OCI-LY3 (cell line): ENCODE results near the gene ZCWPW2.

Experiments
- H2AFZ ChIP-seq: fragments of 200-600, 300-600 bp; shearing (Covaris generic); 2 replicates; pipeline ENCODE4 v1.6.0; 2014; ENCODE audit warnings: antibody characterized with exemption, low read depth, low read length
- H3K27ac ChIP-seq: fragments of 200-600, 300-600 bp; sonication (generic); 2 replicates; pipeline ENCODE4 v1.5.1; 2014; ENCODE audit warnings: mild to moderate bottlenecking, low read length, moderate library complexity, mixed read lengths
- H3K27me3 ChIP-seq: fragments of 200-600, 300-600 bp; sonication (generic); 2 replicates; pipeline ENCODE4 v1.6.1; 2014; ENCODE audit warnings: low read depth, low read length, mixed read lengths
- H3K36me3 ChIP-seq: fragments of 200-600, 300-600 bp; sonication (generic); replicated peaks from 2 replicates; pipeline ENCODE3; 2014; ENCODE audit warnings: low read depth, low read length, mixed read lengths
- H3K4me1 ChIP-seq: fragments of 300-600, 200-600 bp; sonication (generic); 2 replicates; pipeline ENCODE4 v1.6.1; 2014; ENCODE audit warnings: low read length, mixed read lengths
- H3K4me2 ChIP-seq: fragments of 200-600, 300-600 bp; sonication (generic); 2 replicates; pipeline ENCODE4 v1.6.1; 2014; ENCODE audit warnings: low read length, mixed read lengths
- H3K4me3 ChIP-seq: fragments of 300-600, 200-600 bp; sonication (generic); 2 replicates; pipeline ENCODE4 v1.5.1; 2014; ENCODE audit warnings: antibody characterized with exemption, mild to moderate bottlenecking, low read length, moderate library complexity
- H3K79me2 ChIP-seq: fragments of 300-600, 200-600 bp; shearing (Covaris generic); 2 replicates; pipeline ENCODE4 v1.6.1; 2014; ENCODE audit warnings: mild to moderate bottlenecking, low read length, mixed read lengths
- H3K9ac ChIP-seq: fragments of 300-600, 200-600 bp; shearing (Covaris generic); 2 replicates; pipeline ENCODE4 v1.6.0; 2014; ENCODE audit warnings: mild to moderate bottlenecking, low read length, moderate library complexity
- H3K9me3 ChIP-seq: fragments of 200-600, 300-600 bp; shearing (Covaris generic); 2 replicates; pipeline ENCODE4 v1.6.1; 2014; ENCODE audit warnings: low read length, mixed read lengths; ENCODE audit not compliant: insufficient read depth
- H4K20me1 ChIP-seq: fragments of 200-600, 300-600 bp; sonication (generic); 2 replicates; pipeline ENCODE4 v1.6.1; 2016; ENCODE audit warnings: low read length, mixed read lengths; ENCODE audit not compliant: insufficient read depth
- EZH2phosphoT487 ChIP-seq: fragments of 200-600 bp; shearing (Covaris generic); IDR thresholded peaks from 2 replicates; pipeline ENCODE4 v1.6.1; 2018; ENCODE audit warnings: antibody characterized with exemption, mixed run types, low read depth
- TF ChIP-seq, protein P1 (sequence below): fragments of 200-600, 300-600 bp; sonication (generic); IDR thresholded peaks from 2 replicates; pipeline ENCODE4 v1.5.1; 2014; ENCODE audit warnings: antibody characterized with exemption, low read length, low read depth

ZCWPW2 gene

DNA sequence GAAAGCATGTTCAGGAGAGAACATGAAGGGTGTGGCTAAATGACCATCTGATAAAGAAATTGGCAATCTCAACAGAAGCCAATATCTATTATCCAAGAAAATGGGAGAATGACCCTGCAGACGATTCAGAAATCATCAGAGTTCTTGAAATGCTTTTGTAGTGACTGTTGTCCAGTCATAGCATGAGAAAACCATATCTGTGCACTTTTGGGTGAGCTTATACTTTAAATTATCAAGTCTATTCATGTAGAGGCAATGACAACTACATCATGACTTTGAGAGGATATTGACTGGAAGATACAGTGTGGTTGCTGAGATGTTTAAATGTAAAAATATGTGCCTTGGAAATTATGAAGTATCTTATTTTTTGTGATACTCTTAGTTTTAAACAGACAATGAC, 57.7 kb downstream of the ZCWPW2 start:
- H3K79me2 ChIP-seq, result no peaks in the 10 kb centered on the region
- no peak overlapping the region for H3K4me3 ChIP-seq
- TF ChIP-seq EZH2phosphoT487, result no peak
- TF ChIP-seq, protein P1, sequence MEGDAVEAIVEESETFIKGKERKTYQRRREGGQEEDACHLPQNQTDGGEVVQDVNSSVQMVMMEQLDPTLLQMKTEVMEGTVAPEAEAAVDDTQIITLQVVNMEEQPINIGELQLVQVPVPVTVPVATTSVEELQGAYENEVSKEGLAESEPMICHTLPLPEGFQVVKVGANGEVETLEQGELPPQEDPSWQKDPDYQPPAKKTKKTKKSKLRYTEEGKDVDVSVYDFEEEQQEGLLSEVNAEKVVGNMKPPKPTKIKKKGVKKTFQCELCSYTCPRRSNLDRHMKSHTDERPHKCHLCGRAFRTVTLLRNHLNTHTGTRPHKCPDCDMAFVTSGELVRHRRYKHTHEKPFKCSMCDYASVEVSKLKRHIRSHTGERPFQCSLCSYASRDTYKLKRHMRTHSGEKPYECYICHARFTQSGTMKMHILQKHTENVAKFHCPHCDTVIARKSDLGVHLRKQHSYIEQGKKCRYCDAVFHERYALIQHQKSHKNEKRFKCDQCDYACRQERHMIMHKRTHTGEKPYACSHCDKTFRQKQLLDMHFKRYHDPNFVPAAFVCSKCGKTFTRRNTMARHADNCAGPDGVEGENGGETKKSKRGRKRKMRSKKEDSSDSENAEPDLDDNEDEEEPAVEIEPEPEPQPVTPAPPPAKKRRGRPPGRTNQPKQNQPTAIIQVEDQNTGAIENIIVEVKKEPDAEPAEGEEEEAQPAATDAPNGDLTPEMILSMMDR, result no peak
- no peak overlapping the region for H3K27ac ChIP-seq
- H2AFZ ChIP-seq, result no peak overlapping the region
- H3K9me3 ChIP-seq, result no peaks in the 10 kb centered on the region
- no peaks in the 10 kb centered on the region for H3K36me3 ChIP-seq
- H3K4me2 ChIP-seq, result no peak overlapping the region
- no peak overlapping the region for H3K9ac ChIP-seq
- H3K27me3 ChIP-seq, result no peaks in the 10 kb centered on the region
- H3K4me1 ChIP-seq, result no peaks in the 10 kb centered on the region
- H4K20me1 ChIP-seq, result no peaks in the 10 kb centered on the region

DNA sequence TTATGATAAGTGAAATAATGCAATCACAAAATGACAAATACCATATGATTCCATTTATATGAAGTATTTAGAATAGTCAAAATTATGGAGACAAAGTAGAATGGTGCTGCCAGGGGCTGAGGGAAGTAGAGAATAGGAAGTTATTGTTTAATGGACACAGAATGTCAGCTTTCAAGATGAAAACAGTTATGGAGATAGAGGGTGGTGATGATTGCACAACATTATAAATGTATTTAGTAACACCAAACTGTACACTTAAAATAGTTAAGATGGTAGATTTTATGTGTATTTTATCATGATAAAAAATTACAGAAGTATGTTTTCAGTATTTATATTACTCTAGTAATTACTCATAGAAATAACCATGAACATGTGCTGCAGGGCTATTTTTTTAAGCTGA, 100.9 kb downstream of the ZCWPW2 start:
- TF ChIP-seq, protein P1, result no peak
- TF ChIP-seq EZH2phosphoT487, result no peak
- Histone ChIP-seq H2AFZ (no peak overlapping the region), H3K4me3 (no peak overlapping the region), H3K9me3 (no peaks in the 10 kb centered on the region), H3K4me2 (no peak overlapping the region), H4K20me1 (no peaks in the 10 kb centered on the region), H3K79me2 (no peaks in the 10 kb centered on the region), H3K27ac (no peak overlapping the region), H3K4me1 (no peaks in the 10 kb centered on the region), H3K36me3 (no peaks in the 10 kb centered on the region), H3K9ac (no peak overlapping the region), H3K27me3 (no peaks in the 10 kb centered on the region)

DNA sequence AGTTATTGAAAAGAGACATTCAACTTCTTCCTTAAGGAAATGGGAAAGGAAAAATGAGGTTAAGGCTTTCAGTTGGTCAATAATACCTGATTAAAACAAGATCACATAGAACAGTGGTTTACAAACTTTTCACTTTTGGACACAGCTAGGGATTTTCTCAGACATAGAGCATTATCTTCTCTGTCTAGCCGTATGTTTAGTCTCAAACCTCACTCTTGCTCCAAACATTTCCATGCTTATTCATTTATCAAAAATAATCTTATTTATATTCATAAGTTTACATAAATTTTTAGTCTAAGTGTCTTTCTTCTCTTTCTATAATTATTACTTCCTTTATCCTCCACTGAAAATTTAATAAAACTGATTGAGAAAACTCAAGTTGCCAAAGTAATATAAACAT, 114.3 kb downstream of the ZCWPW2 start:
- no peak overlapping the region for H3K9ac ChIP-seq
- no peaks in the 10 kb centered on the region for H4K20me1 ChIP-seq
- H3K27ac ChIP-seq, result no peak overlapping the region
- no peak overlapping the region for H3K4me3 ChIP-seq
- no peaks in the 10 kb centered on the region for H3K27me3 ChIP-seq
- no peak for TF ChIP-seq EZH2phosphoT487
- TF ChIP-seq, protein P1, result no peak
- no peak overlapping the region for H3K4me2 ChIP-seq
- H3K79me2 ChIP-seq, result no peaks in the 10 kb centered on the region
- no peaks in the 10 kb centered on the region for H3K4me1 ChIP-seq
- H3K36me3 ChIP-seq, result no peaks in the 10 kb centered on the region
- no peak overlapping the region for H2AFZ ChIP-seq
- H3K9me3 ChIP-seq, result no peaks in the 10 kb centered on the region

DNA sequence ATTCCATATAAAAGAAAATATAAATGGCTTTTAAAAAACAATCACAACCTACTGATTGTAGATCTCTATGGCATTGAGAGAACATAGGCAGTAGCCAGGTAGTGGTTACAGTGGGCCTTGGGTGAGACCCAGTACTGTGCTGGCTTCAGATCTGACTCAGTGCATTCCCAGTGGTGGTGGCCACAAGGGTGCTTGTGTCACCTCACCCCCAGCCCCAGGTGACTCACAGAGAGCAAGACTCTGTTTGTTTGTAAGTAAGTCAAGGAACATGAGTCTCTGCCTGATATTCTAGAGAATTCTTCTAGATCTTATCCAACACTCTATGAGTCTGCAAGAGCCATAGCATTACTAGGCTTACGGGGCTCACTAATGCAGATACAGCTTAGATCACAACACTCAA, 118.9 kb downstream of the ZCWPW2 start:
- Histone ChIP-seq H3K36me3 (no peaks in the 10 kb centered on the region), H3K4me2 (no peak overlapping the region), H3K4me1 (no peaks in the 10 kb centered on the region), H3K9me3 (no peaks in the 10 kb centered on the region), H4K20me1 (no peaks in the 10 kb centered on the region), H3K4me3 (no peak overlapping the region), H2AFZ (no peak overlapping the region), H3K79me2 (no peaks in the 10 kb centered on the region), H3K27ac (no peak overlapping the region), H3K27me3 (no peaks in the 10 kb centered on the region), H3K9ac (no peak overlapping the region)
- no peak for TF ChIP-seq EZH2phosphoT487
- TF ChIP-seq, protein P1, result no peak
